Upper lobe of left lung (tissue), 4 donors: ENCODE measurements around the gene HIVEP2.

Experiments used
- EP300 ChIP-seq, 4 donors: sonication (generic); formaldehyde crosslinking; IDR thresholded peaks; one replicate each; pipeline ENCODE4 v1.5.1; 2017; ENCODE audit warnings: antibody characterized with exemption in 4 of 4, control low read depth in 2 of 4
- POLR2AphosphoS5 ChIP-seq, 2 donors: sonication (generic); formaldehyde crosslinking; IDR thresholded peaks; one replicate each; pipeline ENCODE4 v1.5.1; 2017; ENCODE audit warnings: antibody characterized with exemption in 2 of 2
- TF ChIP-seq, protein P1 (sequence below), 6 experiments: fragments of 450-650 bp in 4 of 6; fragments of 200-600 bp in 2 of 6; sonication (generic) in 2 of 6; IDR thresholded peaks; one replicate each; pipeline ENCODE4 v1.5.1; 2016 to 2019; ENCODE audit warnings: antibody characterized with exemption in 6 of 6

- no peak for TF ChIP-seq EP300 (IDR thresholded peaks at IDR 0.05)
- TF ChIP-seq, protein P1, sequence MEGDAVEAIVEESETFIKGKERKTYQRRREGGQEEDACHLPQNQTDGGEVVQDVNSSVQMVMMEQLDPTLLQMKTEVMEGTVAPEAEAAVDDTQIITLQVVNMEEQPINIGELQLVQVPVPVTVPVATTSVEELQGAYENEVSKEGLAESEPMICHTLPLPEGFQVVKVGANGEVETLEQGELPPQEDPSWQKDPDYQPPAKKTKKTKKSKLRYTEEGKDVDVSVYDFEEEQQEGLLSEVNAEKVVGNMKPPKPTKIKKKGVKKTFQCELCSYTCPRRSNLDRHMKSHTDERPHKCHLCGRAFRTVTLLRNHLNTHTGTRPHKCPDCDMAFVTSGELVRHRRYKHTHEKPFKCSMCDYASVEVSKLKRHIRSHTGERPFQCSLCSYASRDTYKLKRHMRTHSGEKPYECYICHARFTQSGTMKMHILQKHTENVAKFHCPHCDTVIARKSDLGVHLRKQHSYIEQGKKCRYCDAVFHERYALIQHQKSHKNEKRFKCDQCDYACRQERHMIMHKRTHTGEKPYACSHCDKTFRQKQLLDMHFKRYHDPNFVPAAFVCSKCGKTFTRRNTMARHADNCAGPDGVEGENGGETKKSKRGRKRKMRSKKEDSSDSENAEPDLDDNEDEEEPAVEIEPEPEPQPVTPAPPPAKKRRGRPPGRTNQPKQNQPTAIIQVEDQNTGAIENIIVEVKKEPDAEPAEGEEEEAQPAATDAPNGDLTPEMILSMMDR (IDR thresholded peaks at IDR 0.05) = no peak
- no peak for TF ChIP-seq POLR2AphosphoS5 (IDR thresholded peaks at IDR 0.05)
These were observed 194.0 kb downstream of the HIVEP2 start for GRCh38 chr6:142750998-142751397.
